ENCODE measurements around the gene MFSD2A.

DNA sequence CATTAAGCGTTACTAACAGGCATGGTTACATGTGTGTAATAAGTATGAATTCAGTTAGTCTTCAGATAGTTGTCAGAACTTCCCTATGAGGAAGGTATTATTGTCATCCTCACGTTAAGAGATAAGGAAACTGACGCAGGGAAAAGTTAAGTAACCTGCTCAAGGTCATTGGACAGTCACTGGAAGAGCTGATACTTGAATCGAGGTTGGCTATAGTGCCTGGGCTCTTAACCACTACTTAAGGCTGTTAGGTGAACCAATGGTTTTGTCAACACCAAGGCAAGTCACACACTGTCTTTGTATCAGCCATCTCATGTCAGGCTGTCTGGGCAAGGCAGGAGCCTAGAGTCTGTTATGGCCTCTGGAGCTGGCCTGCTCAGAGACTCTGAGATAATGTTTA, 16.2 kb downstream of the MFSD2A start:
- TF ChIP-seq, protein P1, sequence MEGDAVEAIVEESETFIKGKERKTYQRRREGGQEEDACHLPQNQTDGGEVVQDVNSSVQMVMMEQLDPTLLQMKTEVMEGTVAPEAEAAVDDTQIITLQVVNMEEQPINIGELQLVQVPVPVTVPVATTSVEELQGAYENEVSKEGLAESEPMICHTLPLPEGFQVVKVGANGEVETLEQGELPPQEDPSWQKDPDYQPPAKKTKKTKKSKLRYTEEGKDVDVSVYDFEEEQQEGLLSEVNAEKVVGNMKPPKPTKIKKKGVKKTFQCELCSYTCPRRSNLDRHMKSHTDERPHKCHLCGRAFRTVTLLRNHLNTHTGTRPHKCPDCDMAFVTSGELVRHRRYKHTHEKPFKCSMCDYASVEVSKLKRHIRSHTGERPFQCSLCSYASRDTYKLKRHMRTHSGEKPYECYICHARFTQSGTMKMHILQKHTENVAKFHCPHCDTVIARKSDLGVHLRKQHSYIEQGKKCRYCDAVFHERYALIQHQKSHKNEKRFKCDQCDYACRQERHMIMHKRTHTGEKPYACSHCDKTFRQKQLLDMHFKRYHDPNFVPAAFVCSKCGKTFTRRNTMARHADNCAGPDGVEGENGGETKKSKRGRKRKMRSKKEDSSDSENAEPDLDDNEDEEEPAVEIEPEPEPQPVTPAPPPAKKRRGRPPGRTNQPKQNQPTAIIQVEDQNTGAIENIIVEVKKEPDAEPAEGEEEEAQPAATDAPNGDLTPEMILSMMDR (IDR thresholded peaks at IDR 0.05): no peak
- no peak for TF ChIP-seq POLR2A (IDR thresholded peaks at IDR 0.05)
